ENCODE data around the gene FAM98C. TPM values are rescaled to one million over a fixed set of nuclear protein-coding genes. Genes with fewer than 3 reads are reported as not detected.

FAM98C gene
- total RNA-seq, 2 donors from 2014 or later = 20.0 to 34.0 TPM

GRCh38 chr19:38443458-38443999, 40.6 kb downstream of the FAM98C start:
- Histone ChIP-seq H3K27me3 (replicated peaks; ENCODE audit: insufficient read depth) (no peaks in the 10 kb centered on the region), H3K4me1 (ENCODE audit: control insufficient read depth in 1 of 2, low read depth in 2 of 2) (no peaks in the 10 kb centered on the region), H3K4me3 (no peak overlapping the region), H3K27ac (no peak overlapping the region), H3K9me3 (no peaks in the 10 kb centered on the region), H3K36me3 (no peaks in the 10 kb centered on the region)
- TF ChIP-seq CTCF (IDR thresholded peaks at IDR 0.05) = no peak
- ATAC-seq (ENCODE audit: insufficient number of reproducible peaks, low FRiP score, low read depth) (no peak), DNase-seq (ENCODE audit: low spot score) (no peak)

- H3K36me3 ChIP-seq = no peaks in the 10 kb centered on the region
- no peaks in the 10 kb centered on the region for H3K4me1 ChIP-seq (ENCODE audit: control insufficient read depth in 1 of 2, low read depth in 2 of 2)
- no peaks in the 10 kb centered on the region for H3K9me3 ChIP-seq
- H3K4me3 ChIP-seq = no peak overlapping the region
- DNase-seq (ENCODE audit: low spot score) (no peak), ATAC-seq (ENCODE audit: insufficient number of reproducible peaks, low FRiP score, low read depth) (no peak)
- no peak overlapping the region for H3K27ac ChIP-seq
- no peak for TF ChIP-seq CTCF (IDR thresholded peaks at IDR 0.05)
- no peaks in the 10 kb centered on the region for H3K27me3 ChIP-seq (replicated peaks; ENCODE audit: insufficient read depth)
Measured at GRCh38 chr19:38444026-38444425, 41.1 kb downstream of the FAM98C start.

GRCh38 chr19:38445362-38445761, 42.5 kb downstream of the FAM98C start:
- Histone ChIP-seq H3K27ac (no peak overlapping the region), H3K4me3 (no peak overlapping the region), H3K27me3 (replicated peaks; ENCODE audit: insufficient read depth) (no peaks in the 10 kb centered on the region), H3K36me3 (no peaks in the 10 kb centered on the region), H3K4me1 (ENCODE audit: control insufficient read depth in 1 of 2, low read depth in 2 of 2) (no peaks in the 10 kb centered on the region), H3K9me3 (no peaks in the 10 kb centered on the region)
- DNase-seq (ENCODE audit: low spot score) (no peak), ATAC-seq (ENCODE audit: insufficient number of reproducible peaks, low FRiP score, low read depth) (no peak)
- TF ChIP-seq CTCF (IDR thresholded peaks at IDR 0.05) = no peak

GRCh38 chr19:38448225-38448624, 45.3 kb downstream of the FAM98C start:
- ATAC-seq (ENCODE audit: insufficient number of reproducible peaks, low FRiP score, low read depth) (no peak), DNase-seq (ENCODE audit: low spot score) (no peak)
- Histone ChIP-seq H3K36me3 (no peaks in the 10 kb centered on the region), H3K4me1 (ENCODE audit: control insufficient read depth in 1 of 2, low read depth in 2 of 2) (no peaks in the 10 kb centered on the region), H3K9me3 (no peaks in the 10 kb centered on the region), H3K27ac (no peak overlapping the region), H3K27me3 (replicated peaks; ENCODE audit: insufficient read depth) (no peaks in the 10 kb centered on the region), H3K4me3 (no peak overlapping the region)
- no peak for TF ChIP-seq CTCF (IDR thresholded peaks at IDR 0.05)

- Histone ChIP-seq H3K36me3 (no peaks in the 10 kb centered on the region), H3K27me3 (replicated peaks; ENCODE audit: insufficient read depth) (no peaks in the 10 kb centered on the region), H3K27ac (no peak overlapping the region), H3K4me1 (ENCODE audit: control insufficient read depth in 1 of 2, low read depth in 2 of 2) (no peaks in the 10 kb centered on the region), H3K4me3 (no peak overlapping the region), H3K9me3 (no peaks in the 10 kb centered on the region)
- no peak for TF ChIP-seq CTCF (IDR thresholded peaks at IDR 0.05)
- no peak for DNase-seq (ENCODE audit: low spot score)
- ATAC-seq (ENCODE audit: insufficient number of reproducible peaks, low FRiP score, low read depth) = no peak
Measured at GRCh38 chr19:38449518-38449917, 46.6 kb downstream of the FAM98C start.
